ENCODE measurements around the gene RFX1.

RFX1 gene

GRCh38 chr19:13961826-13962698, 44.1 kb downstream of the RFX1 start:
- no peak for DNase-seq

- DNase-seq, result no peak
Observed at GRCh38 chr19:13960863-13961784, 45.0 kb downstream of the RFX1 start.

- DNase-seq, result no peak
Observed at GRCh38 chr19:13959962-13960862, 45.9 kb downstream of the RFX1 start.

- no peak for DNase-seq
Observed at GRCh38 chr19:13959141-13959961, 46.8 kb downstream of the RFX1 start.

- no peak for DNase-seq
Observed at GRCh38 chr19:13958043-13958442, 48.1 kb downstream of the RFX1 start.

GRCh38 chr19:13957051-13957450, 49.1 kb downstream of the RFX1 start:
- no peak for DNase-seq

- DNase-seq, result no peak
Observed at GRCh38 chr19:13956365-13956744, 49.8 kb downstream of the RFX1 start.

GRCh38 chr19:13955662-13956364, 50.3 kb downstream of the RFX1 start:
- no peak for DNase-seq

GRCh38 chr19:13954185-13954584, 51.9 kb downstream of the RFX1 start:
- DNase-seq, result no peak

- peak in 2 of 51 donors; percentile 11 to 15 for DNase-seq
Observed at GRCh38 chr19:13952931-13953531, 53.1 kb downstream of the RFX1 start.

- DNase-seq, result peak; percentile 86 to 100 (median 99)
Observed at GRCh38 chr19:13952154-13952930, 53.8 kb downstream of the RFX1 start, which contains the start of gene DCAF15. DCAF15 (plus strand) TSS chr19:13952509; CDS start chr19:13952513, 4 bp downstream.

GRCh38 chr19:13951799-13952153, 54.3 kb downstream of the RFX1 start:
- no peak for DNase-seq

- DNase-seq, result no peak
Observed at GRCh38 chr19:13951043-13951442, 55.1 kb downstream of the RFX1 start.

- DNase-seq, result no peak
Observed at GRCh38 chr19:13946414-13946813, 59.7 kb downstream of the RFX1 start.

- DNase-seq, result no peak
Observed at GRCh38 chr19:13942023-13942684, 64.0 kb downstream of the RFX1 start.

GRCh38 chr19:13938301-13939064, 67.6 kb downstream of the RFX1 start, which contains the start of gene PODNL1:
PODNL1 (minus strand) TSS chr19:13938417; CDS start chr19:13938181, 236 bp downstream.
- DNase-seq, result peak in 8 of 51 donors; percentile 10 to 46 (median 26)
